ENCODE data around the gene ARRDC2.
"Not testable (repeated sequence)": the region's sequence is repeated elsewhere in the genome, so short reads cannot be mapped to it uniquely, and the experiment has no call there.

Gene ARRDC2

GRCh38 chr19:18023622-18024251 is 15.8 kb downstream of the ARRDC2 start:
- Histone ChIP-seq H3K4me1 (ENCODE audit: control insufficient read depth in 1 of 2, insufficient read depth in 2 of 2, low read length in 2 of 2) (peaks cover 7 to 11% of the 10 kb centered on the region in 2 donors), H3K4me3 (ENCODE audit: low read depth in 1 of 2, low read length in 2 of 2) (no peak overlapping the region), H3K9me3 (ENCODE audit: control insufficient read depth in 1 of 2, low read length in 2 of 2) (no peaks in the 10 kb centered on the region)

GRCh38 chr19:18027151-18027550 is 19.2 kb downstream of the ARRDC2 start:
- Histone ChIP-seq H3K9me3 (ENCODE audit: control insufficient read depth in 1 of 2, low read length in 2 of 2) (no peaks in the 10 kb centered on the region), H3K27me3 (ENCODE audit: low read depth, low read length) (no peaks in the 10 kb centered on the region), H3K4me1 (ENCODE audit: control insufficient read depth in 1 of 2, insufficient read depth in 2 of 2, low read length in 2 of 2) (no peaks in the 10 kb centered on the region), H3K36me3 (ENCODE audit: control insufficient read depth in 1 of 2, insufficient read depth in 2 of 2, low read length in 2 of 2) (no peaks in the 10 kb centered on the region), H3K4me3 (ENCODE audit: low read depth in 1 of 2, low read length in 2 of 2) (no peak overlapping the region), H3K27ac (ENCODE audit: low read length) (no peak overlapping the region)

More at GRCh38 chr19:18023622-18024251, 15.8 kb downstream of the ARRDC2 start:
- Histone ChIP-seq H3K36me3 (ENCODE audit: control insufficient read depth in 1 of 2, insufficient read depth in 2 of 2, low read length in 2 of 2) (no peaks in the 10 kb centered on the region), H3K27ac (ENCODE audit: low read length) (peak overlapping the region; percentile 60), H3K27me3 (ENCODE audit: low read depth, low read length) (no peaks in the 10 kb centered on the region)

GRCh38 chr19:18029617-18030338 is 21.8 kb downstream of the ARRDC2 start:
- Histone ChIP-seq H3K27ac (ENCODE audit: low read length) (no peak overlapping the region), H3K9me3 (ENCODE audit: control insufficient read depth in 1 of 2, low read length in 2 of 2) (no peaks in the 10 kb centered on the region), H3K27me3 (ENCODE audit: low read depth, low read length) (no peaks in the 10 kb centered on the region), H3K4me1 (ENCODE audit: control insufficient read depth in 1 of 2, insufficient read depth in 2 of 2, low read length in 2 of 2) (no peaks in the 10 kb centered on the region), H3K4me3 (ENCODE audit: low read depth in 1 of 2, low read length in 2 of 2) (no peak overlapping the region), H3K36me3 (ENCODE audit: control insufficient read depth in 1 of 2, insufficient read depth in 2 of 2, low read length in 2 of 2) (no peaks in the 10 kb centered on the region)

- H3K27ac ChIP-seq (ENCODE audit: low read length); H3K4me1 ChIP-seq (ENCODE audit: control insufficient read depth in 1 of 2, insufficient read depth in 2 of 2, low read length in 2 of 2); H3K27me3 ChIP-seq (ENCODE audit: low read depth, low read length); H3K4me3 ChIP-seq (ENCODE audit: low read depth in 1 of 2, low read length in 2 of 2); H3K36me3 ChIP-seq (ENCODE audit: control insufficient read depth in 1 of 2, insufficient read depth in 2 of 2, low read length in 2 of 2); H3K9me3 ChIP-seq (ENCODE audit: control insufficient read depth in 1 of 2, low read length in 2 of 2): not testable (repeated sequence)
Measured at GRCh38 chr19:18031401-18031800, 23.4 kb downstream of the ARRDC2 start.

- H3K4me1 ChIP-seq (ENCODE audit: control insufficient read depth in 1 of 2, insufficient read depth in 2 of 2, low read length in 2 of 2); H3K9me3 ChIP-seq (ENCODE audit: control insufficient read depth in 1 of 2, low read length in 2 of 2); H3K36me3 ChIP-seq (ENCODE audit: control insufficient read depth in 1 of 2, insufficient read depth in 2 of 2, low read length in 2 of 2); H3K27me3 ChIP-seq (ENCODE audit: low read depth, low read length); H3K4me3 ChIP-seq (ENCODE audit: low read depth in 1 of 2, low read length in 2 of 2); H3K27ac ChIP-seq (ENCODE audit: low read length): not testable (repeated sequence)
Measured at GRCh38 chr19:18032102-18032501, 24.1 kb downstream of the ARRDC2 start.

- no peaks in the 10 kb centered on the region for H3K27me3 ChIP-seq (ENCODE audit: low read depth, low read length)
- no peaks in the 10 kb centered on the region for H3K9me3 ChIP-seq (ENCODE audit: control insufficient read depth in 1 of 2, low read length in 2 of 2)
- peaks cover 4 to 9% of the 10 kb centered on the region in 2 donors for H3K4me1 ChIP-seq (ENCODE audit: control insufficient read depth in 1 of 2, insufficient read depth in 2 of 2, low read length in 2 of 2)
- no peak overlapping the region for H3K4me3 ChIP-seq (ENCODE audit: low read depth in 1 of 2, low read length in 2 of 2)
- no peak overlapping the region for H3K27ac ChIP-seq (ENCODE audit: low read length)
- H3K36me3 ChIP-seq (ENCODE audit: control insufficient read depth in 1 of 2, insufficient read depth in 2 of 2, low read length in 2 of 2): no peaks in the 10 kb centered on the region
Measured at GRCh38 chr19:18041054-18041453, 33.1 kb downstream of the ARRDC2 start.

- no peaks in the 10 kb centered on the region for H3K36me3 ChIP-seq (ENCODE audit: control insufficient read depth in 1 of 2, insufficient read depth in 2 of 2, low read length in 2 of 2)
- H3K4me1 ChIP-seq (ENCODE audit: control insufficient read depth in 1 of 2, insufficient read depth in 2 of 2, low read length in 2 of 2): peaks cover 4 to 9% of the 10 kb centered on the region in 2 donors
- no peak overlapping the region for H3K4me3 ChIP-seq (ENCODE audit: low read depth in 1 of 2, low read length in 2 of 2)
- no peak overlapping the region for H3K27ac ChIP-seq (ENCODE audit: low read length)
- H3K27me3 ChIP-seq (ENCODE audit: low read depth, low read length): no peaks in the 10 kb centered on the region
- no peaks in the 10 kb centered on the region for H3K9me3 ChIP-seq (ENCODE audit: control insufficient read depth in 1 of 2, low read length in 2 of 2)
Measured at GRCh38 chr19:18043676-18044075, 35.7 kb downstream of the ARRDC2 start.

- peak overlapping the region; percentile 65 to 75 for H3K4me3 ChIP-seq (ENCODE audit: low read depth in 1 of 2, low read length in 2 of 2)
- no peaks in the 10 kb centered on the region for H3K36me3 ChIP-seq (ENCODE audit: control insufficient read depth in 1 of 2, insufficient read depth in 2 of 2, low read length in 2 of 2)
- H3K27me3 ChIP-seq (ENCODE audit: low read depth, low read length): no peaks in the 10 kb centered on the region
- H3K27ac ChIP-seq (ENCODE audit: low read length): peak overlapping the region; percentile 25
- H3K9me3 ChIP-seq (ENCODE audit: control insufficient read depth in 1 of 2, low read length in 2 of 2): no peaks in the 10 kb centered on the region
- H3K4me1 ChIP-seq (ENCODE audit: control insufficient read depth in 1 of 2, insufficient read depth in 2 of 2, low read length in 2 of 2): peaks cover 4 to 14% of the 10 kb centered on the region in 2 donors
Measured at GRCh38 chr19:18044825-18045304, 36.9 kb downstream of the ARRDC2 start.

- Histone ChIP-seq H3K9me3 (ENCODE audit: control insufficient read depth in 1 of 2, low read length in 2 of 2) (no peaks in the 10 kb centered on the region), H3K4me3 (ENCODE audit: low read depth in 1 of 2, low read length in 2 of 2) (peak overlapping the region; percentile 65 to 75), H3K36me3 (ENCODE audit: control insufficient read depth in 1 of 2, insufficient read depth in 2 of 2, low read length in 2 of 2) (no peaks in the 10 kb centered on the region), H3K27me3 (ENCODE audit: low read depth, low read length) (no peaks in the 10 kb centered on the region), H3K4me1 (ENCODE audit: control insufficient read depth in 1 of 2, insufficient read depth in 2 of 2, low read length in 2 of 2) (peaks cover 4 to 14% of the 10 kb centered on the region in 2 donors), H3K27ac (ENCODE audit: low read length) (peak overlapping the region; percentile 25)
Measured at GRCh38 chr19:18045307-18046050, 37.5 kb downstream of the ARRDC2 start.

GRCh38 chr19:18046059-18046718 is 38.2 kb downstream of the ARRDC2 start:
- no peaks in the 10 kb centered on the region for H3K9me3 ChIP-seq (ENCODE audit: control insufficient read depth in 1 of 2, low read length in 2 of 2)
- H3K27ac ChIP-seq (ENCODE audit: low read length): no peak overlapping the region
- H3K27me3 ChIP-seq (ENCODE audit: low read depth, low read length): no peaks in the 10 kb centered on the region
- H3K36me3 ChIP-seq (ENCODE audit: control insufficient read depth in 1 of 2, insufficient read depth in 2 of 2, low read length in 2 of 2): no peaks in the 10 kb centered on the region
- no peak overlapping the region for H3K4me3 ChIP-seq (ENCODE audit: low read depth in 1 of 2, low read length in 2 of 2)
- H3K4me1 ChIP-seq (ENCODE audit: control insufficient read depth in 1 of 2, insufficient read depth in 2 of 2, low read length in 2 of 2): peaks cover 4 to 14% of the 10 kb centered on the region in 2 donors

- no peaks in the 10 kb centered on the region for H3K9me3 ChIP-seq (ENCODE audit: control insufficient read depth in 1 of 2, low read length in 2 of 2)
- peaks cover 4 to 22% of the 10 kb centered on the region in 2 donors for H3K4me1 ChIP-seq (ENCODE audit: control insufficient read depth in 1 of 2, insufficient read depth in 2 of 2, low read length in 2 of 2)
- no peak overlapping the region for H3K27ac ChIP-seq (ENCODE audit: low read length)
- H3K4me3 ChIP-seq (ENCODE audit: low read depth in 1 of 2, low read length in 2 of 2): no peak overlapping the region
- no peaks in the 10 kb centered on the region for H3K27me3 ChIP-seq (ENCODE audit: low read depth, low read length)
- H3K36me3 ChIP-seq (ENCODE audit: control insufficient read depth in 1 of 2, insufficient read depth in 2 of 2, low read length in 2 of 2): no peaks in the 10 kb centered on the region
Measured at GRCh38 chr19:18049385-18049784, 41.4 kb downstream of the ARRDC2 start.

Measured in muscle layer of duodenum (tissue), 2 donors.